ENCODE measurements around the gene DDX56.

DDX56 gene

DNA sequence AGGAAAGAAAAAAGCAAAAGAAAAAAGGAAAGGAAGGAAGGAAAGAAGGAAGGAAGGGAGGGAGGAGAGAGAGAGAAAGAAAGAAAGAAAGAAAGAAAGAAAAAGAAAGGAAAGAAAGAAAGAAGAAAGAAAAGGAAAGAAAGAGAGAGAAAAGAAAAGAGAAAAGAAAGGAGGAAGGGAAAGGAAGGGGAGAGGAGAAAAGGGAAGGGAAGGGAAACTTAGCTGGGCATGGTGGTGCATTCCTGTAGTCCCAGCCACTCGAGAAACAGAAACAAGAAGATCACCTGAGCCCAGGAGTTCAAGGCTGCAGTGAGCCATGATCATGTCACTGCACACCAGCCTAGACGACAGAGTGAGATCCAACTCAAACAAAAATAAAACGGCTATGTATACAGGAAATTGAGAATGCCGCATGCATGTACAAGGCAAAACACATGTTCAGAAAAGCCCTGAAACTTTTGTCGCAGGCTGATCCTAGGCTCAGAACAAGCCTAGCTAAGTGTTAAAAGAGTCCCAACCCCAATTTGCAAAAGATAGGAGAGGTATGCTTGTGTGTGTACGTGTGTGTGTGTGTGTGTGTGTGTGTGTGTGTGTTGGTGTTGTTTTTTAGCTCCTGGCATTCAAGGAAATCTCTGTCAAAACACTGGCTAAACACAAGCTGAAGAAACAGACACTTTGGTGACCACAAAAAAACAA is 26.0 kb downstream of the DDX56 start:
- Histone ChIP-seq H3K27ac (ENCODE audit: low read depth, low read length) (no peak overlapping the region), H3K4me1 (ENCODE audit: control insufficient read depth in 1 of 2, insufficient read depth in 2 of 2, low read length in 2 of 2) (peaks cover 19 to 21% of the 10 kb centered on the region in 2 donors), H3K9me3 (ENCODE audit: control insufficient read depth in 1 of 2, low read length in 2 of 2) (no peaks in the 10 kb centered on the region), H3K27me3 (ENCODE audit: control insufficient read depth in 1 of 2, insufficient read depth in 2 of 2, low read length in 2 of 2) (no peaks in the 10 kb centered on the region), H3K4me3 (ENCODE audit: low read depth in 1 of 2, low read length in 2 of 2) (no peak overlapping the region), H3K9ac (ENCODE audit: low read depth in 1 of 2, low read length in 2 of 2) (no peak overlapping the region), H3K36me3 (ENCODE audit: control insufficient read depth in 1 of 2, insufficient read depth in 2 of 2, low read length in 2 of 2) (no peaks in the 10 kb centered on the region)

DNA sequence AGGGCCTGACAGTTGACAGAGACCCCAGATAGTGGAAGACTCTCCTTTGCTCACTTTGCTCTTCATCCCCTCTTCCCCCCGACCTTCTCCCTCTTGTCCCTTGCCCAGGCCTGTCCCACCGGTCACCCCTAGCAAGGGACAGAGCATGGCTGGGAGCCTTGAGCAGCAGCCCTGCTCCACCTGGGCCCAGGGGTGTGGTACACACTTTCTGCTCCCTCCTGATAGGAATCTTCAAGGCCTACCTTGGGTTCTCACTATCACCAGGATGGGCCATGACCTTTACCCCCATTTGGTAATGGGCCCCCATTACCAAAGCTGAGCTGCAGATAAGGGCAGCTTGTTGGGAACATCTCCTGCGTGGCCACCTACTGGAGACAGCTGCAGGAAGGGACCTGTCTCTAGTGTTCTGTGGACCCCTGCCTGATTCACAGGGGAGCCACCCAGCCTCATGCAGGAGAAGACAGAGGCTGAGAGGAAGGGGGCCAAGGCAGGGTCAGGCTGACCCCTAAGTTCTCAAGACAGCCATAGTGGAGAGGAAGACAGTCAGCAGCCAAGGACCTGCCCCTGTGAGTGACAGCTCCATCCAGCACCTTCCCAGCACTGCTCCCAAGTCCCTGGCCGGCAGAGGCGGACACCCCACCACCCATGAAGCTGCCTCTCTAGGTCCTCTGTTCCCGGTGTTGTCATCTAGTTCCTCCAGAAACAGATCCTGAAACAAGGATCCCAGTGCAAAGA is 31.7 kb downstream of the DDX56 start:
- peaks cover 0 to 9% of the 10 kb centered on the region in 2 donors for H3K36me3 ChIP-seq (ENCODE audit: control insufficient read depth in 1 of 2, insufficient read depth in 2 of 2, low read length in 2 of 2)
- H3K9ac ChIP-seq (ENCODE audit: low read depth in 1 of 2, low read length in 2 of 2): peak overlapping the region; percentile 43 to 45
- peak overlapping the region; percentile 4 to 34 for H3K4me3 ChIP-seq (ENCODE audit: low read depth in 1 of 2, low read length in 2 of 2)
- peaks cover 35 to 46% of the 10 kb centered on the region in 2 donors for H3K4me1 ChIP-seq (ENCODE audit: control insufficient read depth in 1 of 2, insufficient read depth in 2 of 2, low read length in 2 of 2)
- peak overlapping the region; percentile 74 for H3K27ac ChIP-seq (ENCODE audit: low read depth, low read length)
- no peaks in the 10 kb centered on the region for H3K9me3 ChIP-seq (ENCODE audit: control insufficient read depth in 1 of 2, low read length in 2 of 2)
- no peaks in the 10 kb centered on the region for H3K27me3 ChIP-seq (ENCODE audit: control insufficient read depth in 1 of 2, insufficient read depth in 2 of 2, low read length in 2 of 2)

DNA sequence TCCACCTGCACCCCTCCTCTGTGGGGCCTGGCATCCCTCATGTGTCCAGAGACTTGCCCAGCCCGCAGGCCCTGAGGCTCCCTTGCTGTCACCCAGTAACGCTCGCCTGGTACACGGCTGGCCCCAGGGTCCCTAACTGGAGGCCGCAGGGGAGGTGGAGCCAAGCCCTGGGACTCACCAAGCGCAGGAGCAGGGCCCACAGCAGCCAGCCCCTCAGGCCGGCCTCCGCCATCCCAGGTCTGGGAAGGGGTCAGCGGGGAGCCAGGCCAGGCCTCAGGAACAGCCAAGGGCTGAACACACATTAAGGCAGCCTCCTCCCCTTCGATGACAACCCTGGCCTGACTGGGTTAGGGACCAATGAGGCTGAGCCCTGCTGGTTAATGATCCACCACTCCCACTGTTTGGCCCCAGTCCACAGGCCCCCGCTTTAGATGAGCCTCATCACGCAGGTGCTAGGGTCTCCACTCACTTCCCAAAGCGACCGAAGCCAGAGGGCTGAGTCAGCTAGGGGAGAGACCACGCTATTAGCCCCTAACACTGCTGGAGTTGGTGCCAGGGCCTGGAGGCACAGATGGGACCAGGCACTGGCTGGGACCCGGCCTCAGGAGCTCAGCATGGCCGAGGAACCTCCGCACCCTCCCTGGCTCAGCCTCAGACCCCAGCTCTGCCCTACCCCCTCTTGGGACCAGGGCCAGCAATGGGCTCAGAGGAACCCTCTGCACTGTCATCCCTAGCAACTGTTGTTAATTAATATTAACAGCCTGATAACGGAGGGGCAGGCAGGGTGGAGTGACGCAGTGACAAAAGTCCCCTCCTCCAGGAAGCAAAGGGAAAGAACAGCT is 32.5 kb downstream of the DDX56 start, which contains the start of gene NPC1L1:
Gene NPC1L1, minus strand, starts transcription at position 303 of the 842 bp plus-strand sequence. Its CDS starts 71 bp downstream, at position 232.
- H3K4me1 ChIP-seq (ENCODE audit: control insufficient read depth in 1 of 2, insufficient read depth in 2 of 2, low read length in 2 of 2): peaks cover 36 to 53% of the 10 kb centered on the region in 2 donors
- H3K27me3 ChIP-seq (ENCODE audit: control insufficient read depth in 1 of 2, insufficient read depth in 2 of 2, low read length in 2 of 2): no peaks in the 10 kb centered on the region
- H3K4me3 ChIP-seq (ENCODE audit: low read depth in 1 of 2, low read length in 2 of 2): peak within 1 kb of the TSS; percentile 70 to 75
- H3K9ac ChIP-seq (ENCODE audit: low read depth in 1 of 2, low read length in 2 of 2): peak within 1 kb of the TSS; percentile 86 to 87
- peak within 1 kb of the TSS; percentile 74 for H3K27ac ChIP-seq (ENCODE audit: low read depth, low read length)
- H3K9me3 ChIP-seq (ENCODE audit: control insufficient read depth in 1 of 2, low read length in 2 of 2): no peaks in the 10 kb centered on the region
- H3K36me3 ChIP-seq (ENCODE audit: control insufficient read depth in 1 of 2, insufficient read depth in 2 of 2, low read length in 2 of 2): peaks cover 0 to 9% of the 10 kb centered on the region in 2 donors

DNA sequence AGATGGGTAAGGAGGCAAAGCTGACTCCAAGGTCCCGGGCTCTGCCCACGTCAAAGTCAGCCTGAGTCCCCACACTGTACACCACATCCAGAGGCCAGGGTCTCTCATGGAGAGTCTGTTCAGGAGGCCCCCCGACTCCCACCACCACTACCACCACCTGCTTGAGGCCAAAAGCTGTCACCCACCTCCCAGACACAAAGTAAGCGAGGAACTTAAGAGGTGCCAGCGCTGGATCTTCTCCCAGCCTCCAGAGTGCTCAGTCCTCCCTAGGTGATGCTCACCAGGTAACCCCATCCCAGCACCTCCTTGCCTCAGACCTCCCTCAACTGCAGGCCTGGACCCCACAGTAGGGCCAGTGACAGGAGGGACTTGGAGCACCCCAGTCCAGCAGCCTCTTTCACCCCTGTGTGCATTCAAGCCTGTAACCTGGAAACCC is 33.1 kb downstream of the DDX56 start:
- no peaks in the 10 kb centered on the region for H3K9me3 ChIP-seq (ENCODE audit: control insufficient read depth in 1 of 2, low read length in 2 of 2)
- no peaks in the 10 kb centered on the region for H3K27me3 ChIP-seq (ENCODE audit: control insufficient read depth in 1 of 2, insufficient read depth in 2 of 2, low read length in 2 of 2)
- peak overlapping the region; percentile 70 to 75 for H3K4me3 ChIP-seq (ENCODE audit: low read depth in 1 of 2, low read length in 2 of 2)
- peak overlapping the region; percentile 74 for H3K27ac ChIP-seq (ENCODE audit: low read depth, low read length)
- peaks cover 0 to 9% of the 10 kb centered on the region in 2 donors for H3K36me3 ChIP-seq (ENCODE audit: control insufficient read depth in 1 of 2, insufficient read depth in 2 of 2, low read length in 2 of 2)
- peak overlapping the region; percentile 86 to 87 for H3K9ac ChIP-seq (ENCODE audit: low read depth in 1 of 2, low read length in 2 of 2)
- H3K4me1 ChIP-seq (ENCODE audit: control insufficient read depth in 1 of 2, insufficient read depth in 2 of 2, low read length in 2 of 2): peaks cover 42 to 57% of the 10 kb centered on the region in 2 donors

DNA sequence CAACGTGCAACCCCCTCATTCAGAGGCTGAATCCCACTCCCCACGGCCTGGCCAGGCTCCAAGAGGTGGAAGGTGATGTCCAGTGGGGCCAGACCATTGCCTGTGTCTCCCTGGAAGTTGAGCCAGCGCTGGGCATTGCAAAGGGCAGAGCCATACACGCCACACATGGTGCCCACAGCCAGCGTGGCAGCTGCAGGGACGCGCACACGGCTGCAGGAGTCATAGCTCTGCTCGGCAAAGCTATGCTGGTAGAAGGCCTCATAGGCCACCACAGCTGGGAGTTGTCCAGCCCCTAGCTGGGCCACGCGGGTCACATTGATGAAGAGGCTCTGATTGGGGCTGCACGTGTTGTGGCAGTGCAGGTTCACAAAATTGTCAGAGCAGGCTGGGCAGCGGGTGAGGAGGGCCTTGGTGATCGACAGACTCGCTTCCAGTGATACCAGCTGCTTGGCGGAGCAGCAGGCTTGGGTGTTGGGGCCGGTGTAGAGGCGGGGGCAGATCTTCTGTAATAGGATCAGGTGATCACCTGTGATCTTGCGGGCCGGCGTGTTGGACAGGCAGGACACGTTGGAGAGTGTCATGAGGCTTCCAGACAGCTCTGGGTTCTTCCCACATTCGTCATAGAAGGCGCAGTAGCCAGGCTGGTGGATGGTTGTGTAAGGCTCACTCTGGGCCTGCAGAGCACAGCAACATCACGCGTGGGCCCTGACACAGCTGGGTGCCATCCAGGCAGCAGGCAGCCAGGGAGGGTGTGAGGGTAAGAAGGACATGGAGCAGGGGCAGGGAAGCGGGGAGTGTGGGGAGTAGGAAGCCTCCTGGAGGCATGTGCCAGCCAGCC is 33.8 kb downstream of the DDX56 start:
- no peaks in the 10 kb centered on the region for H3K27me3 ChIP-seq (ENCODE audit: control insufficient read depth in 1 of 2, insufficient read depth in 2 of 2, low read length in 2 of 2)
- H3K27ac ChIP-seq (ENCODE audit: low read depth, low read length): no peak overlapping the region
- H3K9me3 ChIP-seq (ENCODE audit: control insufficient read depth in 1 of 2, low read length in 2 of 2): no peaks in the 10 kb centered on the region
- H3K9ac ChIP-seq (ENCODE audit: low read depth in 1 of 2, low read length in 2 of 2): peak overlapping the region; percentile 86 to 87
- peaks cover 45 to 57% of the 10 kb centered on the region in 2 donors for H3K4me1 ChIP-seq (ENCODE audit: control insufficient read depth in 1 of 2, insufficient read depth in 2 of 2, low read length in 2 of 2)
- peak overlapping the region; percentile 70 to 75 for H3K4me3 ChIP-seq (ENCODE audit: low read depth in 1 of 2, low read length in 2 of 2)
- H3K36me3 ChIP-seq (ENCODE audit: control insufficient read depth in 1 of 2, insufficient read depth in 2 of 2, low read length in 2 of 2): peaks cover 0 to 9% of the 10 kb centered on the region in 2 donors

DNA sequence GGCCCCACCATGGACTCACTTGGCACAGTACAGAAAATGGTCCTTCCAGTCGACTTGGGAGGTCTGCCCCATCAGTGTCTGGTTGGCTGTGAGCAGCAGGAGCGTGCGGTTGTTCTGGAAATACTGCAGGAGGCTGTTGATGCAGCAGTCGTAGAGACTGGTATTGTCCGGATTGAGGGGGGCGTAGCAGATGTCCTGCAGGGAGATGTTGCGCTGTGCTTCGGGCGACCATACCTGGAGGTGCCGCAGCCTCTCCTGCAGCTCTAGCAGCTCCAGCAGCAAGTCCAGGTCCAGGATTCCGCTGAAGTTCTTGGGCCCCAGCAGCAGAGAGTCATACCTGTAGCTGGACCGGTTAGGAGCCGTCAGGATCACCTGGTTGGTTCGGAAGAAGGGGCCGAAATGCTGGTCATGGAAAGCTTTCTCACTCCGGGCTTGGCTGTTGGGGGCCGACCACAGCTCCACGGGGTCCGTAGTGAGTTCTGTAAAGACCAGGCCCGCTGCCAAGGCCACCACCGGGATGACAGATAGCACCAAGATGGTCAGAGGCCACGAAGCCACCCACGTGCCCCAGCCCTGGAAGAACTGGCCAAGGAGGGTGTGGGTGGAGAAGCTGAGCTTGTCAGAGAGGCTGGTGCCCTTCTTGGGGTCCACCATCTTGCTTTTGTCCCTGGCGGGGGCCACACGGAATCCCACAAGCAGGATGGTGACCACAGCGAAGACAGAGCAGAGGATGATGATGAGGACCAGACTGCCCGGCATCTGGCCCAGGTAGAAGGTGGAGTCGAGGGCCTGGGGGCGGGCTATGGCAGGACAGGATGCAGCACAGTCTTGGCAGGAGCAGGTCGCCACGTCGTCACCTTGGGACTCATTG is 34.7 kb downstream of the DDX56 start:
- no peaks in the 10 kb centered on the region for H3K9me3 ChIP-seq (ENCODE audit: control insufficient read depth in 1 of 2, low read length in 2 of 2)
- H3K36me3 ChIP-seq (ENCODE audit: control insufficient read depth in 1 of 2, insufficient read depth in 2 of 2, low read length in 2 of 2): peaks cover 0 to 14% of the 10 kb centered on the region in 2 donors
- H3K4me3 ChIP-seq (ENCODE audit: low read depth in 1 of 2, low read length in 2 of 2): peak overlapping the region; percentile 70 to 75
- no peak overlapping the region for H3K27ac ChIP-seq (ENCODE audit: low read depth, low read length)
- peak overlapping the region; percentile 45 to 61 for H3K9ac ChIP-seq (ENCODE audit: low read depth in 1 of 2, low read length in 2 of 2)
- peaks cover 47 to 58% of the 10 kb centered on the region in 2 donors for H3K4me1 ChIP-seq (ENCODE audit: control insufficient read depth in 1 of 2, insufficient read depth in 2 of 2, low read length in 2 of 2)
- H3K27me3 ChIP-seq (ENCODE audit: control insufficient read depth in 1 of 2, insufficient read depth in 2 of 2, low read length in 2 of 2): no peaks in the 10 kb centered on the region

DNA sequence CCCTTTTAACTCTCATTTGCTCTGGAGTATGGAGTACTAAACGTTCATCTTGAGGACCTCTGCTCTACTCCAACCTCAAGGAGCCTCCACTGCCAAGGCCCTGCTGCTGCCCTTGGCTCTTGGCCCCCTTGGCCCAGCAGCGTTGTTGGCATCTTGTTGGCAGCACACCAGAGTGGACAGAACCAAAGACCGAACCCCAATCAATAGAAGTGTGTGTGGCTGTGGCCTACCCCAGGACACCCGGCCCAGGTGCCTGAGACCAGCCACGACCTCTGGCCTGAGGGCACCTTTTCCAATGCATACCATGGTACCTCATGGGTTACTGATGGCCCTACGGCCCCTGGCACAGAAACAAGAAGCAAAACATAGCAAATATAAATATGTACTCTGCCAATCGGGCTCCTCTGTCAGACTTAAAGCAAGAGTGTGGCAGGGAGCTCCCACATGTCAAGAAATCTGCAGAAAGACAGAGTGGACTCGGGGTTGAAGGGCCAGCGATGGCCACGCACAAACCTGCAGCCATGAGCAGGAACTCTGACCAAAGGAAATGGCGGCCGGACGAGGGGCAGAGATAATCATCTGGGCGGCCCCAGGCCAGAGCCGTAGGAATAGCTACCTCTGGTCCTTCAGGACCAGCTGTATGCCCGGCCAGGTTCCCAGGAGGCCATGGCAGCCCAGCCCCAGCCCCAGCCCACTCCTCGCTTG is 35.5 kb downstream of the DDX56 start:
- Histone ChIP-seq H3K4me3 (ENCODE audit: low read depth in 1 of 2, low read length in 2 of 2) (peak overlapping the region; percentile 70 to 75), H3K27me3 (ENCODE audit: control insufficient read depth in 1 of 2, insufficient read depth in 2 of 2, low read length in 2 of 2) (no peaks in the 10 kb centered on the region), H3K4me1 (ENCODE audit: control insufficient read depth in 1 of 2, insufficient read depth in 2 of 2, low read length in 2 of 2) (peaks cover 43 to 61% of the 10 kb centered on the region in 2 donors), H3K9ac (ENCODE audit: low read depth in 1 of 2, low read length in 2 of 2) (peak overlapping the region; percentile 45 to 61), H3K36me3 (ENCODE audit: control insufficient read depth in 1 of 2, insufficient read depth in 2 of 2, low read length in 2 of 2) (peaks cover 0 to 22% of the 10 kb centered on the region in 2 donors), H3K9me3 (ENCODE audit: control insufficient read depth in 1 of 2, low read length in 2 of 2) (no peaks in the 10 kb centered on the region), H3K27ac (ENCODE audit: low read depth, low read length) (no peak overlapping the region)

DNA sequence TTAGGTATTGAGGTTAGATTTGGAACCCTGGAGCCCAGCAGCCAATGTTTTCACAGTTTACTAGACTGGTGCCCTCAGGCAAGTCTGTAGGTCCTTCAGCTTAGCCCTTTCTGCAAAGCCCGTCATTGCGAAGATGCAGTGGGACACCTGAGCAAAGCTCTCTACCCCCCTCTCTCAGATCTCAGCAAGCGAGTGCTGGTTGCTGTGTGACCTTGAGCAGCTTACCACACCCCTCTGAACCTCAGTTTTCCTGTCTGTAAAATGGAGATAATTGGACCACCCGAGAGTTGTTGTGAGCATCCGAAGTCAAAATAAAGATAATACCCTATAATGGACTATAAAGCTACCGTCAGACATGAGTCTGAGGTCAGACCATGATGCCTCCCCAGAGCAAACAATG is 36.3 kb downstream of the DDX56 start:
- peak overlapping the region; percentile 45 to 61 for H3K9ac ChIP-seq (ENCODE audit: low read depth in 1 of 2, low read length in 2 of 2)
- peak overlapping the region; percentile 70 to 75 for H3K4me3 ChIP-seq (ENCODE audit: low read depth in 1 of 2, low read length in 2 of 2)
- no peaks in the 10 kb centered on the region for H3K27me3 ChIP-seq (ENCODE audit: control insufficient read depth in 1 of 2, insufficient read depth in 2 of 2, low read length in 2 of 2)
- no peaks in the 10 kb centered on the region for H3K9me3 ChIP-seq (ENCODE audit: control insufficient read depth in 1 of 2, low read length in 2 of 2)
- peaks cover 0 to 24% of the 10 kb centered on the region in 2 donors for H3K36me3 ChIP-seq (ENCODE audit: control insufficient read depth in 1 of 2, insufficient read depth in 2 of 2, low read length in 2 of 2)
- H3K4me1 ChIP-seq (ENCODE audit: control insufficient read depth in 1 of 2, insufficient read depth in 2 of 2, low read length in 2 of 2): peaks cover 35 to 53% of the 10 kb centered on the region in 2 donors
- no peak overlapping the region for H3K27ac ChIP-seq (ENCODE audit: low read depth, low read length)

Data from duodenal mucosa (tissue), 2 donors.